GM21390 (cell line): Measurements from ENCODE around the gene DYRK2.

ENCODE experiments used
- ATAC-seq: cut with Tn5 transposase; IDR thresholded peaks from one replicate; pipeline ENCODE4 v1.9.1; 2021; ENCODE audit not compliant: unreplicated experiment

Gene DYRK2

GRCh38 chr12:67645601-67646000, 2.9 kb upstream of the DYRK2 start:
- ATAC-seq = no peak

- ATAC-seq = no peak
Measured at GRCh38 chr12:67646775-67647174, 1.8 kb upstream of the DYRK2 start.

DNA sequence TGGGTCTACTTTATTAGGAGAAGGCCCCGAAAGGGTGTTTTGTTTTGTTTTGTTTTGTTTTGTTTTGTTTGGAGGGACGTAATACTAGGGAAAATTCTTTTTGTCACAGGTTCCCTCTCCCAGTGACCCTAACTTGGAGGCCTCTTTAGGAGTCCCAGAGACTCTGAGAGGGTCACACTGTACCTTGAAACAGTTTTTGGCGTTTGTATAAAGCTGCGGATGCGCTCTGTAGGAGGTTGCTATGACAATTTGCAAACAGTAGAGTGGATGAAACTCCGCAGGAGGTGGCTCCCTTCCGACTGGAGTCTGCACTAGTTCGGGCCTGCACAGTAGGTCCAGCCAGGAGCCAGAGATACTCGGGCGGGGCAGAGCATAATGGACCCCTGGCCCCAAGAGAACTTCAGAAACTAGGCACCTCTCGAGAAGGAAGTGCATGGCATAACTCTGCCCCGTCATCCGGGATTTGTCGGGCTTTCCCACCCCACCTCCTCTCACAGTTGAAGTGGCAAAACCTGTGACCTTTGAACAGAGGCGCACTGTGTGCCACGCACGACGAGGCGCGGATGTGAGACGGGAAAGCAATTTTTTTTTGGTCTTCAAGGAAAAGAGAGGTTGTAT, 1.3 kb upstream of the DYRK2 start:
- ATAC-seq = no peak

DNA sequence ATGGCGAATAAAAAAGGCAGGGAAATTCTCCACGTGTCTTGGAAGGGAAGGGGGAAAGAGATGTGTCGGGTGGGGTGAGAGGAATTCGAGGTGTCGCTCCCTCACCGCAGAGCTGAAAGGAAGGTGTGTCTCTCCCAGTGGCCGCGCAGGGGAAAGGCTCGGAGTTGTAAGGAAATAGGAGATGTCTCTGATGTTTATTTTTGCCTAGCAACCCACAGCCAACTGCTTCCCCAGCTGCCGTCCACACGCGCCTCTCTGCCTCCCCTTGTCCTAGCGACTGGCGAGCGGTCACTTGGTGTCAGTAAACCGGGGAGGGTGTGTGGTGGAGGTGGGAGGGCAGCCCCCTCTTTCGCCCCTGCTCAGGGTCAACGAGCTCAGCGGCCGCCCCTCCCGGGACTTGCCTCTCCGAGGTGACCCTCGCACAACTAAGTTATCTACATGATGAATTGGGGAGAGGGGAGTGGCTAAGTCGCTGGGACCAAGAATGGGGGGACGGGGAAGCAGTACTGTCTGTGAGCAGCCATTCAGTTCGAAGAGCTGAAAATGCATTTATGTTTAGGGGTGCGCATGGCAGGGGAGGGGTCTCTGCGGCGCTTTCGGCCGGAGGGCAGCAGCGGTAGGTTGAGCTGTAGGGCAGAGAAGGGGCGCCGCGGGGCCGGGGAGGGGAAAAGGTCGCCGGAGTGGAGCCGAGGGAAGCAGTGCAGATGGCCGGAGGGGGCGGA, 585 bp upstream of the DYRK2 start:
- ATAC-seq = no peak

DNA sequence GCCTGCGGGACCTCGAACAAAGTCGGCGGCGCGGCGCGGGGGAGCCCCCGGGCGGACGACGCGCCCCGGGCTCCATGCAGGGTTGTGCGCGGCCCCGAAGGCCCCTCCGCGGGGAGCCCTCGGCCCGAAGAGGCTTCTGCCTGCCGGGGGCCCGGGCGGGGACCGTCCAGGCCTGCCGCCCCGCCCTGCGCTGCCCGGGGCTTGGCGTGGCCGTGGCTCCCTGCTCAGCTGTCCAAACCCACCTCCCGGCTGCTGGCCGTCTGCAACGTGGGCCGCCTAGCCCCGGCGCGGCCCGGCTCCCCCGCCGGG, 670 bp downstream of the DYRK2 start:
- ATAC-seq = peak; percentile 22

DNA sequence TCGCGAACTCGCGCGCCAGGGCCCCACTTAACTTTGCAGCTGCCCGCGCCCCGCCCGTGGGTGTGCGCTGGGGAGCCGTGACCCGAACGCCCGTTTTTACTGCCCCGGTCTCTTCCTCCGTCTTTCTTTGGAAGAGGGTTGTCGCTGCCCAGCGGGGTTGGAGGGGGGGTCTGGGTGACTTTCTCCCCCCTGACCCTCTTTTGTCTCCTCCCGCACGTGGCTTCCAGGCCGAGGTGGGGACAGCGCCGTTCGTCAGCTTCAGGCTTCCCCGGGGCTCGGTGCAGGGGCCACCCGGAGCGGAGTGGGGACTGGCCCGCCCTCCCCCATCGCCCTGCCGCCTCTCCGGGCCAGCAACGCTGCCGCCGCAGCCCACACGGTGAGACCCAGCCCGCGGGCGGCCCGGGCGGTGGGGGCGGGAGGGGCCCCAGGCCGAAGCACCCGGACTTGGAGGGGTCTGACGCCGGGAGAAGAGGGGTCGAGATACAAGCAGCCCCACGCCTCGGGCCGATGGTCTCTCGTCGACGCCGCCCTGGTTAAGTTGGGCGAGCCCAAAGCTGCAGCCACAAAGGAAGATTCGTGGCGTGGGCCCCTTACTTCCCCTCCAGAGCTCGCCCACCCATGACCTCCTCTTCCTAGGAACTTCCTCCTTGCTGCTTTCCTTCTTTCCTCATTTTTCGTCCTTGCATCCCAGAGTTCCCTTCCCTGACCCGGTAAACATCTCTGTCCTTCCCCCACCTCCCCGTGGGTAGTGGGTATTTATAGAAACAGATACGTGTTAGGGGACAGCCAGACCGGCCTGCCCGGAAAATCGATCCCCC, 1.2 kb downstream of the DYRK2 start:
- peak; percentile 5 for ATAC-seq

DNA sequence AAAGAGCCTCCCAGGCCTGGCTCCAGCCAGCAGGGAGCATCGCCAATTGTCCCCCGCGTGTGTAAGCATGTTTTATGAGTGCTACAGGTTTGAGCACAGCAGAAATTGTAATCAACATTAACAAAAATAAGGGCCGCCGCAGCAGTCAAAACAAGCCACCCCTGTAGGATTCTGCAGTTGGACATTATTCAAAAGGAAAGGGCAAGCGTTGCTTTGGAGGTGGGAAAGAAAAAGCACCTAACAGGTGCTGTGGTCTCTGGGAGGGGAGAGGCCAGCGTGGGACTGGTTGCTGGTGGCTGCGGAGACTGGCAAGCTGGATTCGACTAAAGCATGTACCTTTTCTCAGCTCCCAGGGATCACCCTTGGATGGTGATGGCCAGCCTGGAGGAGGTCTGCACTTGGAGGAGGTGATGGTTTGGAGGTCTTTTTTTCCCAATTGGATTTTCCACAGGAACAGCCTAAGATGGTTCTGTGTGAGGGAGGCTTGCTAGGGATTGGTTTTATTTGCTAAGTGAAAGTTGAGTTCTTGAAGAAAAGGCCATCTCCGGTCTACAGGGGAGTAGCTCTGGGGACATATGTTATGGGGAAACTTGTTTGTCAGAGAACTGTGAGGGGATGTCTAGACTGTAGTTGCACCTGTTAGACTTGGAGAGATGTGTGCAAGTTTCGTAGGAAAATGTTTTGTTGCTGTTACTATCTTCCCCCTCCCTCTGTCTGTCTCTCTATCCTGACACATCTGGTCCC, 2.0 kb downstream of the DYRK2 start:
- no peak for ATAC-seq

GRCh38 chr12:67651132-67651695, 2.7 kb downstream of the DYRK2 start:
- peak; percentile 28 for ATAC-seq

DNA sequence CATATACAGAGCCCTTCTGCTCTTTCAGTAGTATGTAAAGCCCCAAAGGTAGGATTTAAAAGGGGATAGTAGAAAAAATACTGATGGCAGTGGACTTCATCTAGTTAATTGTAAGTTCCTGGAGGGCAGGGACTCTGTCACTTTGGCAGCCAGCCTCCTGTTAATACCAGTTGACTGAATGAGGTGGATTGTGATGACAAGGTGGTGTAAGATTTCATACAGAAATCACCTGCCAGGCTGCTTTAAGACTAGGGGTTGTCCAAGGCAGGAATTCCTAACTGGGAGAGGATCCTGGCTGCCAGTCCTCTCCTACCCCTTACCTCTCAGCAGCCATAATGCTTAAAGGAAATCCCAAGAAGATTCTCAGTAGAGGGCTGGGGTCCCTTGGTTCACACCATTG, 7.3 kb downstream of the DYRK2 start:
- no peak for ATAC-seq

GRCh38 chr12:67656251-67656650, 7.7 kb downstream of the DYRK2 start:
- ATAC-seq = no peak

DNA sequence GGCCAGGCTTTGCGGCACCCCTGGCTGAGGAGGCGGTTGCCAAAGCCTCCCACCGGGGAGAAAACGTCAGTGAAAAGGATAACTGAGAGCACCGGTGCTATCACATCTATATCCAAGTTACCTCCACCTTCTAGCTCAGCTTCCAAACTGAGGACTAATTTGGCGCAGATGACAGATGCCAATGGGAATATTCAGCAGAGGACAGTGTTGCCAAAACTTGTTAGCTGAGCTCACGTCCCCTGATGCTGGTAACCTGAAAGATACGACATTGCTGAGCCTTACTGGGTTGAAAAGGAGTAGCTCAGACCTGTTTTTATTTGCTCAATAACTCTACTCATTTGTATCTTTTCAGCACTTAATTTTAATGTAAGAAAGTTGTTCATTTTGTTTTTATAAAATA, 9.9 kb downstream of the DYRK2 start:
- no peak for ATAC-seq

GRCh38 chr12:67659292-67659691, 10.7 kb downstream of the DYRK2 start:
- ATAC-seq = no peak

GRCh38 chr12:67661311-67662021, 12.9 kb downstream of the DYRK2 start:
- ATAC-seq = no peak

DNA sequence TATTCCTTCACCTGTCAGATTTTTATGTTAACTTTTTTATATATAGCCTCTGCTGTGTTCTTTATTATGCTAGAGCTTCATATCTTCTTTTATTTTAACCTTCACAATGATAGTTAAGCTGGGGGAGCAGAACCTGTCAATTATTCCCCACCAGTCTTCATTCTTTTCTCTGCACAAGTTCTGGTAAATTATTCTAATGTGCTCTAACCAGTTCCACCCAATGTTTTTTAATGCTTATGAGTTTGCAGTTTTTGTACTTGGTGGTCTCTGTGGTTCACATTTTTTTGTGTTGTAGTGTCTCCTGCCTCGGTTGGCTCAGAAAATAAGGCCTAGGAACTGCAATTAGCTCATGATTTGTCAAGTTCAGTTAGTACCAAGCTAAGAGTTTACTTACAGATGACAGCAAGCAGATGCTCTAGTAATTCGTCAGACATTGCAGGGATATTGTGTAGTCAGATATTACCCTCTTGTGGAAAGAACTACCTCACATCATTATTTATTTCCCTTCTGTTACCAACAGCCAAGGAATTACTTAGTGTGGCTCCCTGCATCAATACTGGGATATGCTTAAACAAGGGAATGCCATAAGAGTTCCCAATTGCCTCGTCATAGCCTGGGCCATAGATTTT, 14.5 kb downstream of the DYRK2 start:
- ATAC-seq = no peak

- ATAC-seq = no peak
Measured at GRCh38 chr12:67664171-67664570, 15.6 kb downstream of the DYRK2 start.

GRCh38 chr12:67665679-67666078, 17.1 kb downstream of the DYRK2 start:
- no peak for ATAC-seq

- ATAC-seq = no peak
Measured at GRCh38 chr12:67666605-67667004, 18.1 kb downstream of the DYRK2 start.

DNA sequence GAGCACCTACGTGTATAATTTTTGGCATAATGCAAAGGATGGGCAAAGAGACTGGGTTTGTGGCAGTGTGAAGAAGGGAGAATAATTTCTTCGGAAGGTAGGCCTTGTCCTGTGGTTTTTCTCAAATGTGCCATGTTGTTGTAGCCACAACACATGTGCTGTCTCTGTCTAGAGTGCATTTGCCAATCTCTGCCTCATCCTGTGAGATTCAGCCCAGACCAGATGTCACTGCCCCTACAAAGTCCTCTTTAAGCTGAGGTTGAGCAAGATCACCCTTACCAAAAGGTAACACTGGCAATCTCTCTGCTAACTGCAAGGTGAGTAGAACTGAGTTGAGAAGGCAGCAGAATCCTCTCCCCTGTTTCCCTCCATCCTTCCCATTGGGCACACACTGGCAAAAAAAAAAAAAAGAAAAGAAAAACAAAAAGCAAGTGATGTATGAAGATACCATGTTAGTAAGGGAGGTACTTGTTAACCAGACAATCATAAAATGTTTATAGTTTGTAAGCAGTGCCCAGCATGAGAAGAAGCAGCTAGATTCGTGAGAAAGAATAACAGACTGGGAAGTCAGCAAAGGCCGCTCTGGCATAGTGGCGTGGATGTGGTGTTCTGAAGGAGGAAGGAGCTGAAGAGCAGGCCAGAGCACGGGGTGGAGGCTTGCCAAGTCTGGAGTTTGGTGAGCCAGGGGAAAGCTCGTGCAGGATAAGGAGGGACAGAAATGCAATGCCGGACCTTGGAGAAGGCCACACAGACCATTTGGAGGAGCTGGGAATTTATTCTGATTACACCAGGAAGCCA, 18.9 kb downstream of the DYRK2 start:
- ATAC-seq = no peak

GRCh38 chr12:67669217-67669933, 20.8 kb downstream of the DYRK2 start:
- ATAC-seq = no peak
